GM18511 (cell line): ENCODE data around the gene SIPA1.
"Not testable (repeated sequence)": the region's sequence is repeated elsewhere in the genome, so short reads cannot be mapped to it uniquely, and the experiment has no call there.

Experiments used
- ATAC-seq: cut with Tn5 transposase; IDR thresholded peaks from one replicate; pipeline ENCODE4 v1.9.1; 2021; ENCODE audit warnings: mild to moderate bottlenecking, moderate library complexity; ENCODE audit not compliant: unreplicated experiment

SIPA1 gene

GRCh38 chr11:65622011-65622410, 15.9 kb upstream of the SIPA1 start:
- no peak for ATAC-seq

GRCh38 chr11:65623177-65623576, 14.7 kb upstream of the SIPA1 start:
- no peak for ATAC-seq

- no peak for ATAC-seq
Measured at GRCh38 chr11:65623852-65624616, 13.9 kb upstream of the SIPA1 start.

GRCh38 chr11:65624931-65625627, 12.8 kb upstream of the SIPA1 start:
- ATAC-seq, result no peak

GRCh38 chr11:65625628-65626342, 12.1 kb upstream of the SIPA1 start:
- ATAC-seq, result no peak

GRCh38 chr11:65627202-65627601, 10.7 kb upstream of the SIPA1 start:
- ATAC-seq, result no peak

- ATAC-seq, result no peak
Measured at GRCh38 chr11:65629579-65629978, 8.3 kb upstream of the SIPA1 start.

GRCh38 chr11:65630215-65630614, 7.7 kb upstream of the SIPA1 start:
- ATAC-seq, result no peak

- no peak for ATAC-seq
Measured at GRCh38 chr11:65633390-65634108, 4.4 kb upstream of the SIPA1 start.

- ATAC-seq, result no peak
Measured at GRCh38 chr11:65634109-65634436, 3.8 kb upstream of the SIPA1 start.

- no peak for ATAC-seq
Measured at GRCh38 chr11:65634440-65634839, 3.5 kb upstream of the SIPA1 start.

GRCh38 chr11:65634905-65635731, 2.8 kb upstream of the SIPA1 start:
- no peak for ATAC-seq

GRCh38 chr11:65636108-65637031, 1.5 kb upstream of the SIPA1 start:
- no peak for ATAC-seq

GRCh38 chr11:65637032-65637557, 806 bp upstream of the SIPA1 start:
- ATAC-seq, result no peak

- not testable (repeated sequence) for ATAC-seq
Measured at GRCh38 chr11:65639228-65639597, 1.3 kb downstream of the SIPA1 start.

GRCh38 chr11:65639623-65640482, 2.0 kb downstream of the SIPA1 start:
- peak; percentile 57 for ATAC-seq

- ATAC-seq, result no peak
Measured at GRCh38 chr11:65640483-65641296, 2.8 kb downstream of the SIPA1 start.
